HG03175 (cell line): ENCODE results near the gene CYB5R4.
"Not testable (repeated sequence)": the region's sequence is repeated elsewhere in the genome, so short reads cannot be mapped to it uniquely, and the experiment has no call there.

Source experiments
- ATAC-seq: cut with Tn5 transposase; IDR thresholded peaks from one replicate; pipeline ENCODE4 v1.9.1; 2021; ENCODE audit warnings: mild to moderate bottlenecking, moderate library complexity; ENCODE audit not compliant: unreplicated experiment

The CYB5R4 gene

DNA sequence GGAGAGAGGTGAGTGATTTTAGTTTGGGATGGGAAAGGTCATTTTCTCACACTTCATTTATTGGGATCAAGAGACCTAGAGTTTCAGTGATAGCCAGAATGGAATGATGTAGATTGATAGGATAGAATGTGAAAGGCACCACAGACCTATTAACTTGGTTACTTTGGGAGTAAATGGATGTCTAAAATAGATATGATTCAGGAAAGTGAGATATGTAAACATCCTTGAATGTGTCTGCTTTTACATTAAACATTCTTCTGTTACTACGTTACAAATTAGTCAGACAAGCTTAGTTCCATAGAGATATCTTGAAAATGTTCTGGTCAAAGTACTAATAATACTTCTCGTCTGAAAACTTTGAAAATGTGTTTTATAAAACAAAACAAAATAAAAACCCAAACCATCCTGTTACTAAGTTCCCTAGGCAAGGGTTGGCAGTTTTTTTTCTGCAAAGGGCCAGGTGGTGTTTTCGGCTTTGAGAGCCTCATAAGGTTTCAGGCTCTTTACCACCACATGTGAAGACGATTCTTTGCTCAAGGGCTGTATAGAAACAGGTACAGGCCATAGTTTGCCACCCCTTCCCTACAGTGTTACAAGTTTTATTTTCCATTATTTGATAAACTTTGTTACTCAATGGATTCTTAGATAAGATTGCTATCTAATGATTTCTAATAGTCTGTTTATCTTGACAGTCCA, 3.4 kb downstream of the CYB5R4 start:
- no peak for ATAC-seq

DNA sequence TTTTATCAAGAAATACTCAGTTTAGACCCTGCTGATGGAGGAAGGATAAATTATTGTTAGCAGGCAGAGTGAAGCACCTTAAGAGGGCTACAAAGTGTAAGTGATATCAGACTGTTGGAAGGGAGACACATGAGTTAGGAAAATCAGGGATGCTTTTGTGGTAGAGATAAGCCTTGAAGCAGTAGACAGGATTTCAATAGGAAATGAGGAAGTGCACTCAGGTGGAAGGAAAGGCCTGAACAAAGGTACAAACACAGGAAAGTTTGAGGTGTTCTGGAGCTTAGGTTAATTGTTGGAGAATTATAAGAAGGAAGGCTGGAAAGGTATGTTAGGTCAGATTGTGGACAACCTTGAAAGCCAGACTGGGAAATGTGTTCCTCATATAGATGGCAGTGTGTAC, 7.6 kb downstream of the CYB5R4 start:
- ATAC-seq, result no peak

DNA sequence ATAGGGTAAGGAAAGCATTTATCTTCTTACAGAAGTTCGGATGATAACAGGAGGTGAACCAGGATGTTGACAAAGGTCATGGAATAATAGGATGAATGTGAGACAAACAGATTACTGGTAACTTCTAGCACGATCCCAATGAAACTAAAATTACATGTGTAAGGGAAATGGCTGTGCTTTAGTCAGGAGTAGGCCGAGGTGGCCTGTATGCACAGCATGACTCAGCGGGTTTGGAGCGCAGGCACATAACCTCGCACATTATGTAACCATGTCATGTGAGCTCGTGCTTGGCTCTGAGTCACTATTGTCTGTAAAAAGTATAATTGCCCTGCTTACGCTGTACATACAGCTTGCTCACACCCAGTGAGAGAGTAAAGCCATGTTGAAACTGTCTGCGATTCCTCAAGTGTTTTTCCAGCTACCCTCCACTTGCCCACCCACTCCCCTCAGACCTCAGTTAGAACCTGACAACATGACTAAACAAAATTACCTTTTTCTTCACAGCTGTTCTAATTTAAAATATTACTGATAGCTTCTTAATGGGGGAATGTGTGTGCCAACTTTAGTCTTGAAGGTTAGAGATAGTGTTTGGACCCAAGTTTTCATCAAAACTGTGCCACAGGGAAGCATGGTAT, 8.2 kb downstream of the CYB5R4 start:
- ATAC-seq, result no peak

DNA sequence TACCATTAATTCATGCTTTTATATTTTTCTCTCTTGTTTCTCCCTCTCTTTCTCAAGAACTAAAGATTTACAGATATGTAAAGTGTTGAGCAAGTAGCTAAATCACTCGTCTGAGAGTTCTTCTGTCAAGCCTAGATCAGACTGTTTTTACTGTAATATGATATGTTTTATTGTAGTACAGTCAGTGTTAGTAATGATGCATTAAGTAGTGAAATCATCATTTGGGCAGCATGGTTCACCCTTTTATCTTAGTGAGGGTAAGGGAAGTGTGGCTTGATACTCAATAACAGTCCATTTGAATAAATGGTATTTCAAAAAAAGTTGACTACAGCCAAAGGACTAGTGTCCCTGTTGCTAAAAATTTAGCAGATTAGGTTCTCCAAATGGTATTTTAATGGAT, 9.2 kb downstream of the CYB5R4 start:
- ATAC-seq, result no peak

DNA sequence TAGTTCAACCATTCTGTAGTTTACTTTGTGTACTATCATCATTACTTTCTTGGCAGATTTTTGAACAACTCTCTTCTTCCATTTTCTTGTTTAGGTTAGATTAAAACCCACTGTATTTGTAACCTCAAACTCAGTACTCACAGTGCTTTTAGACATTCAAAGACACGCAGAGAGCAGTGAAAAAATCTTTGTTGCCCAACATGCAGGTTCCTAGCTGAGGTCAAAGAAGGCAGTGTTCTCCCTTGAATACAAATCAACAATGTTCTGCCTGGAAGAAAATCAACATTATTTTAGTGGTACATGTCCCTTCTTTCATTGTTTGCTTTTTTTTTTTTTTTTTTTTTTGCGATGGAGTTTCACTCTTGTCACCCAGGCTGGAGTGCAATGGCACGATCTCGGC, 11.2 kb downstream of the CYB5R4 start:
- no peak for ATAC-seq

DNA sequence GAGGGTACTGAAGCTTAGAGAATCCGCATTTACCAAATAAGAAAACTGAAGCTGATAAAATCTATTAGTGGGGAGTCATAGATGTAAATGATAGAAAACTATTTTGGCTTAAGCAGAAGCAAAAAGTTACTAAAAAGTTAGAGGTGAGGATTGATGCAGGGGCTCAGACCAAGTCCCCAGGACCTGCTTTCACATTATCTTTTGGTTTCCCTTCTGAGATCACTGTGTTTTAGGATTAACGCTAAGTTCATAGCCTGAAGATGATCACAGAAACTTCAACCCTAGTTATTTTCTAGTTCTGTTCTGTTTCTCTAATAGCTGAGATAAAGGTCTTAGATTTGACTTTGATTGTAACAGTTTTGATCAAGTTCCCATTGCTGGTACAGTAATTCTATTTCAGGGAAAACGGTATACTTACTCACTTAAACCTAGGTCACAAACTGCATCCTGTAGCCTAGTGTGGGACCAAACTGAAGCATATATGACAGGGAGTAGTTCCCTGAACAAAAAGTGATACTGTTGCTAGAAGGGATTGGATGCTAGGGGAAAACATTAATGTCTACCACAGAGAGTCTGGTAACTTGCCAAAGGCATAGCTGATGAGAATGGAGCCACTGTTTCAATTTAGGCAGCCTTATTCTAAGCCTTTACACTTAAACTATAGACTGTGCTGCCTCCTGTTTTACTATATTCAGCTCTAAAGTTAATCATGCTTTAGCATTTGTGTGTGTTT, 13.1 kb downstream of the CYB5R4 start:
- no peak for ATAC-seq

DNA sequence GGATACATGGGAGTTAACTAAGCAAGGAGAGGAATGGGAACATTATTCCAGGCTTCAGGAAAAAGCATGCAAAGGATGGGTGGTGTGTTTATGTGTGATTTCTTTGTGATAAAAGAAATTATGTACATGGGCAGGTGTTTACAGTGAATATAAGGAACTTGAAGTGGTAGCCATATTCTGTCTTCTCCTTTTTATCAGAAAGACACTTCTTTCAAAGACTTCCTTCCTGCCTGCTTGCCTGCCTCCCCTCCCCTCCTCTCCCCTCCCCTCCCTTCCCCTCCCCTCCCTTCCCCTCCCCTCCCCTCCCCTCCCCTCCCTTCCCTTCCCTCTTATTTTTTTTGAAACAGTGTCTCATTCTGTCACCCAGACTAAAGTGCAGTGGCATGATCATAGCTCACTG, 14.4 kb downstream of the CYB5R4 start:
- no peak for ATAC-seq

DNA sequence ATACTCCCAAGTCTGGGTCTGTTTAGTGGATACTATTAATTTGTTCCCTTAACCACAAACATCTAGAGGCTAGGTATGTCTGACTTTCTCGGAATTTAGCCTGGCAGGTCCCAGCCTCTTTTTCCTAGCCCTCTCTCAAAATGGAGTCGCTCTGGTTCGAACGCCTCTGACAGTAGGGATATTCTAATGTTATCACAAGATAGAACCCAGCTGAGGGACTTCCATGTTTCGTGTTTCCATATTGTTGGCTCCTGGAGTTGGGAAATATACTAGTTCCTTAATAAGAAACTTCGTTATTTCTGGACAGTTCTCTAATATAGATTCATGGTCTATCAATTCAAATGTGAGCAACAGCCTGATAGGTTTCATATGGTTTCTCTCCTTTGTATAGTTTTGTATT, 16.4 kb downstream of the CYB5R4 start:
- no peak for ATAC-seq

DNA sequence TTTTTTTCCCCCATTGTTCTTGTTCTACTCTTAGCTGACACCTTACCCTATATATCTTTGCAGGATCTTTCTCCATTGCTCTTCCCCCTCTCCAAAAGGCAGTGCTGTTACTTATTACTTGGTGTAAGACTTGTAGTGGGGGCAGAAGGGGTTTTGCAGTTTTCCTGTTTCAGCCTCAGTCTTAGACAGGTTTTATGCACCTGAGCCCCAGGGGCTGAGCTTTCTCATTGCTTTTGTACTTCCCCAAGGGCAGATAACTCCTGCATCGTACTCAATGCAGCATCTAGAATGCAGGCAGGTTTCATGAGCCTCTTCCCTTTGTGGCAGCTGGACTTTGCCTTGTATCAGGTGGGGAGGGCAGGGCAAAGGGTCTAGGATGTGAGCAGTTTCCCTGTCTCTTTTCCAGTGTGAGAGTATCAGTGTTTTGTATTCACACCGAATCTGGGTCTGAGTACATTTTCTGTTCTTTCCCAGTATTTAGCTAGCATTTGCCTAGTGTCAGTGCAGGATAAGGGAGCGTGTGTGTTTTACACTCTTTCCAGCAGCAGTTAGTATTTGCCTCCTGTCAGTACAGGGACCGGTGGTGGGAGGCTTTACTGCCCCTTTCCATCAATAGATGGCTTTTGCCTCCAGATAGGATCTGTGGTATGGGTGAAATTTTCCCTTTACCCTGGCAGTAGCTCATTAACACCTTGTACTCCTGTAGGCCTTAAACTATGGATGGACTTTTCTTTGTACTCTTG, 19.6 kb downstream of the CYB5R4 start:
- ATAC-seq, result no peak

DNA sequence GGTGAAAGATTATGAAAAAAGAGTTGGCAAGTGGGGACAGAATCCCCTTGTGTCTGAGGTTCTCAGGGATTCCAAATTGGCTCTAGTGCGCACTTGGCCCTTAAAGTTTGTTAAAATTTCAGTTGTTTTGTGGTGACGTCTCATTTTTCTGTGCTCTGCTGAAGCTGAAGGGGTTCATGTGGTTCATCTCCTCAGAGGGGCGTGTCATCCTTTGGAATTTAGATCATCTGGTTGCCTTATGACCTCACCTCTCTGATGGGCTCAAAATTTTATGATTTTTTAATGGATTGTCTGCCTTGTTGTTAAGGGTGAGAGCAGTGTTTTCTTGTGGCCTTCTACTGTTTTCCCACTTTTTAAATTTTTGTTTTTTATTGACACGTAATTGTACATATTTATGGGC, 20.3 kb downstream of the CYB5R4 start:
- ATAC-seq, result no peak

DNA sequence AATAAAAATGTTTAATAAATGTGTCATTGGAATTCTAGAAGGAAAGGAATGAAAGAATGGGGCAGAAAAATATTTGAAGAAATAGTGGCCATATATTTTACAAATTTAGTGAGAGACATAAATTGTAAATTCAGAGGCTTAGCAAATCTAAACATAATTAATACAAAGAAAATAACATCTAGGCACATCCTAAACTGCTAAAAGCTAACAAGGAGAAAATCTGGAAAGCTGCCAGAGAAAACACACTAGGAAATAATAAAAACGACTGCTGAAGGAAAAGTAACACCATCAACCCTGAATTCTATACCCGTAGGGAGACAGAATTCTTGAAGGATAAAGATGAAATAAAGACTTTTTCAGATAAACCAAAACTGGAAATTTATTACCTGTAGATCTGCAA, 23.8 kb downstream of the CYB5R4 start:
- ATAC-seq, result no peak

DNA sequence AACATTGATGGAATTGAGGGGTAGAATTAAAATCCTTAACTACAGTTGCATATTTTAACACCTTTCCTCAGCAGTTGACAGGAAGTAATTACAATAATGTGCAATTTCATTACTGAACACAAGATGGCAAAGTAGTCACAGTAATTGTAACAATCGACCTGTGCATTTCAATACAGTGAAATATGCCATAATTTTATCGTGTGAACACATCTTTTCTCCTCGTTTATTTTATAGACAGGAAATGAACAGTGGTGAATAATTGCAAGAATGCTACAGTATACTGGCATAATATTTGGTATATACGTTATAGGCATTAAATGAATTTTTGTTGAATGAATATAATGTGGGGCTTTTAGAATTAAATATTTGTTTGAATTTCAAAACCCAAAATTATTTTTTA, 25.0 kb downstream of the CYB5R4 start:
- peak; percentile 95 for ATAC-seq

DNA sequence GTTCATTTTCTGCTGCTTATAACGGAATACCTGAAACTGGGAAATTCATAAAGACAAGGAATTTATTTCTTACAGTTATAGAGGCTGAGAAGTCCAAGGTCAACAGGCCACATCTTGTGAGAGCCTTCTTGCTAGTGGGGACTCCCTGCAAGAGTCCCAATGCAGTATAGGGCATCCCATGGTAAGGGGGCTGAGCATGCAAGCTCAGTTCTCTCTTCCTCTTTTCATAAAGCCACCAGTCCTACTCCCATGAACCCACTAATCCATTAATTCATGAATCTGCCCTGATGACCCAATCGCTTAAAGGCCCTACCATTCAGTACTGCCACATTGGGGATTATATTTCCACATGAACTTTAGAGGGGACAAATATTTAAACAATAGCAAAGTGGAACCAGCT, 26.5 kb downstream of the CYB5R4 start:
- ATAC-seq, result no peak

DNA sequence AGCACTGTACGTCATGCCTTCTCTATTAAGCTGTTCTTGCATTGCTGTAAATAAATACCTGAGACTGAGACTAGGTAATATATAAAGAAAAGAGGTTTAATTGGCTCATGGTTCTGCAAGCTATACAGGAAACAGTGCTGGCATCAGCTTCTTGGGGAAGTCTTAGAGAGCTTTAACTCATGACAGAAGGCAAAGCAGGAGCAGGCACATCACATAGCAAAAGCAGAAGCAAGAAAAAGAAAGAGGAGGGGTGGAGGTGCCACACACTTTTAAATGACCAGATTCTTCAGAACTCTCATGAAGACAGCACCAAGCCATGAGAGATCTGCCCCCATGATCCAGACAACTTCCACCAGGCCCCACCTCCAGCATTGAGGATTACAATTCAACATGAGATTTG, 30.1 kb downstream of the CYB5R4 start:
- no peak for ATAC-seq

DNA sequence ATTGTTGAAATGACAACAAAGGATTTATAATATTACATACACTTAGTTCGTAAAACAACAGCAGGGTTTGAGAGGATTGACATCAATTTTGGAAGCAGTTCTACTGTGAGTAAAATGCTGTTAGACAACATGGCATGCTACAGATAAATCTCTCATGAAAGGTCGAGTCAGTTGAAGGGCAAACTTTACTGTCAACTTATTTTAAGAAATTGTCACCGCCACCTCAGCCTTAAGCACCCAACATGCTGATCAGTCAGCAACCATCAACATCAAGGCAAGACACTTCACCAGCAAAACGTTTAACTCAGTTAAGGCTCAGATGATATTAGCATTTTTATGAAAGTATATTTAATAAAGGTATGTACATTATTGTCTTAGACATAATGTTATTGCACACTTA, 31.0 kb downstream of the CYB5R4 start:
- no peak for ATAC-seq

DNA sequence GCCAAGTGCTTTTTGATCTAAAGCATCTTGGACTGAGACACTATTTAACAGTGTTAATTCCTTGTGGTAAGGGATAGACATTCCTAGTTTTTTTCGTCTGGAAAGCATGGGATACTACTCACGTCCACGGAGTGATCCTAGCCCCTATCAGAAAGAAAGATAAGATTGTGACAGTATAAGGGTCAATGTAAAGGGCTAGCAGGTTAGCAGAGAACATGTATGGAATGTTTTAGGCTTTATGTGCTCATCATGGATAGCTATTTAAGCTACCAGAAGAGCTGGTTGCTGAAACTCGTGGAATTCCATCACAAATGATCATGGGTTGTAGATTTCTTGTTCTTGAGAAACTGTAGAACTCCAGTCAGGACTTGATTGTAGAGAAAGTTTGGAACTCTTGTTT, 32.1 kb downstream of the CYB5R4 start:
- ATAC-seq, result no peak

DNA sequence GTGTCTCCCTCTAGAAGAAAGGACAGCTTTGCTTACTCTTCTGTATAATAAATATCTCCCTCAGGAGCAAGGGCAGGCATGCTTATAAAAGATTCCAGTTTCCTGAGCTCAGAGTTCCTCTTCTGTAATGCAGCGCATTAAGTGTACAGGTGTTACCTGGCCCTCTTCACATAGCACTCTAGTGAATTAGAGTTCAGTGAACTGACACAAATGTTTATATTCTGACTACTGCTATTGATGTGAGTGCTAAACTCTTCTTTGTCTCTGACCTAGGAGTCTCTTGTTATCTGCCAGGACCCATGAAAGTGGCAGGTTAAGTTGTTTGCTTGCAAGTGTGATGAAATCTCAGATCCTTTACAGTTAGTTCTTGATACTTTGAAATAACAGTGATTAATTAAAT, 33.5 kb downstream of the CYB5R4 start:
- ATAC-seq, result no peak

DNA sequence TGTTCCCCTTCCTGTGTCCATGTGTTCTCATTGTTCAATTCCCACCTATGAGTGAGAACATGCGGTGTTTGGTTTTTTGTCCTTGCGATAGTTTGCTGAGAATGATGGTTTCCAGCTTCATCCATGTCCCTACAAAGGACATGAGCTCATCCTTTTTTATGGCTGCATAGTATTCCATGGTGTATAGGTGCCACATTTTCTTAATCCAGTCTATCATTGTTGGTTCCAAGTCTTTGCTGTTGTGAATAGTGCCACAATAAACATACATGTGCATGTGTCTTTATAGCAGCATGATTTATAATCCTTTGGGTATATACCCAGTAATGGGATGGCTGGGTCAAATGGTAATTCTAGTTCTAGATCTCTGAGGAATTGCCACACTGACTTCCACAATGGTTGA, 37.6 kb downstream of the CYB5R4 start:
- ATAC-seq, result not testable (repeated sequence)

DNA sequence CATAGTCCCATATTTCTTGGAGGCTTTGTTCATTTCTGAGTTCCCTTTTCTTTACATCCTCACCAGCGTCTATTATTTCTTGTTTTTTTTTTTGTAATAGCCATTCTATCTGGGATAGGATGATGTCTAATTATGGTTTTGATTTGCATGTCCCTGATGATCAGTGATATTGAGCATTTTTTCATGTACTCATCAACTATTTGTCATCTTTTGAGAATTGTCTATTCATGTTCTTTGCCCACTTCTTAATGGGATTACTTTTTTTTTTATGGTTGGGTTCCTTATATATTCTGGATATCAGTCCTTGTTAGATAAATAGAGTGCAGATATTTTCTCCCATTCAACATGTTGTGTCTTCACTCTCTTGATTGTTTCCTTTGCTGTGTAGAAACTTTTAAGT, 42.1 kb downstream of the CYB5R4 start:
- ATAC-seq, result no peak

DNA sequence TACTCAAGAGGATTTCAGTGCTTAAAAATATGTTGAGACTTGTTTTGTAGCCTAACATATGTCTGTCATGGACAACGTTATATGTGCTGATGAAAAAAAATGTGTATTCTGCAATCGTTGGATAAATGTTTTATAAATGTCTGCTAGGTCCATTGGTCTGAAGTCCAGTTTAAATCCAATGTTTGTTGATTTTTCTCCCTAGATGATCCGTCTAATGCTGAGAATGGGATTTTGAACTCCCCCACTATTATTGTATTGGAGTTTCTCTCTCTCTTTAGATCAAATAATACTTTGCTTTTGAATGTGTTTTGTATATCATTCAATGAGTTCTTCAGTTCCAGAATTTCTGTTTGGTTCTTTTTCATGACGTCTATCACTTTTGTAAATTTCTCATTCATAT, 44.9 kb downstream of the CYB5R4 start:
- no peak for ATAC-seq

DNA sequence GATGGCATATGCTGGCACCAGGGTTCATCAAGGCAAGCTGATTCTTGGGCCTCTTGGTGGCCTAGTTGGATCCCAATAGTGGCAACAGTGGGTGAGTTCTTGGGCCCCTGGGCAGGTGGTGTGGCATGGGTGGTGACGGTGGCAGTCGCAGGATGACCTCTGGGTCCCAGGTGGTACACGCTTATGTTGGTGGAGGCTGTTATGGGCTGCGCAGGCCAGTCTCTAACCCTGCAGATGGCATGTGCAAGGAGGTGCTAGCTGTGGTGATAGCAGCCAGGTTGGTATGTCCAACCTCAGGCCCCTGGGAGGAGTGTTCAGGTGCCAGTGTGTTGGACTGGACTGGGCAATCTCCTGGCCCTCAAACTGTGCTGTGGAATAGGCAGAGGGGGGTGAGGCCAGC, 46.2 kb downstream of the CYB5R4 start:
- ATAC-seq, result no peak
